GM18498 (cell line): ENCODE data around the gene PRR36.

ENCODE experiments used
- ATAC-seq: cut with Tn5 transposase; IDR thresholded peaks from one replicate; pipeline ENCODE4 v1.9.1; 2021; ENCODE audit warnings: mild to moderate bottlenecking, moderate library complexity; ENCODE audit not compliant: unreplicated experiment

The PRR36 gene

GRCh38 chr19:7848779-7849457 is 25.3 kb downstream of the PRR36 start:
- no peak for ATAC-seq

GRCh38 chr19:7847664-7848063 is 26.5 kb downstream of the PRR36 start:
- no peak for ATAC-seq

GRCh38 chr19:7846155-7846646 is 28.0 kb downstream of the PRR36 start:
- no peak for ATAC-seq

GRCh38 chr19:7845390-7846154 is 28.6 kb downstream of the PRR36 start:
- ATAC-seq = no peak

- ATAC-seq = no peak
These were observed 29.2 kb downstream of the PRR36 start for GRCh38 chr19:7844951-7845350.

GRCh38 chr19:7844405-7844804 is 29.8 kb downstream of the PRR36 start:
- ATAC-seq = no peak

- no peak for ATAC-seq
These were observed 30.7 kb downstream of the PRR36 start for GRCh38 chr19:7843521-7843920.

GRCh38 chr19:7842661-7843294 is 31.4 kb downstream of the PRR36 start:
- no peak for ATAC-seq

GRCh38 chr19:7841751-7842660 is 32.2 kb downstream of the PRR36 start:
- ATAC-seq = no peak

- no peak for ATAC-seq
These were observed 33.6 kb downstream of the PRR36 start for GRCh38 chr19:7840629-7841028.

GRCh38 chr19:7839476-7839875 is 34.7 kb downstream of the PRR36 start:
- ATAC-seq = no peak

GRCh38 chr19:7833225-7834099 is 40.7 kb downstream of the PRR36 start:
- ATAC-seq = no peak

- ATAC-seq = no peak
These were observed 41.4 kb downstream of the PRR36 start for GRCh38 chr19:7832781-7833180.

- ATAC-seq = no peak
These were observed 42.2 kb downstream of the PRR36 start for GRCh38 chr19:7832009-7832408.

- ATAC-seq = no peak
These were observed 42.7 kb downstream of the PRR36 start for GRCh38 chr19:7831452-7831851.

- ATAC-seq = no peak
These were observed 43.4 kb downstream of the PRR36 start for GRCh38 chr19:7830823-7831222.

- no peak for ATAC-seq
These were observed 43.9 kb downstream of the PRR36 start for GRCh38 chr19:7830272-7830771.

GRCh38 chr19:7829561-7830271 is 44.5 kb downstream of the PRR36 start, which contains the start of gene EVI5L:
TSS of gene EVI5L (plus strand) at chr19:7830218. CDS start at chr19:7846543, 16,325 bp downstream.
- ATAC-seq = peak; percentile 86

- no peak for ATAC-seq
These were observed 45.0 kb downstream of the PRR36 start for GRCh38 chr19:7829166-7829520.
